Astrocyte (in vitro differentiated cells and primary cell): ENCODE data around the gene RAB3D.

Experiments used
- CTCF ChIP-seq: IDR thresholded peaks from 2 replicates; pipeline ENCODE4 v1.5.1; 2011; ENCODE audit warnings: low read depth, mild to moderate bottlenecking, inconsistent platforms, low read length, moderate library complexity; ENCODE audit not compliant: insufficient read depth
- EZH2 ChIP-seq: IDR thresholded peaks from 2 replicates; pipeline ENCODE4 v1.6.1; 2012; ENCODE audit warnings: mild to moderate bottlenecking, low read length, inconsistent platforms; ENCODE audit not compliant: insufficient read depth

- TF ChIP-seq CTCF = no peak
- TF ChIP-seq EZH2 = no peak
These were observed 16.6 kb upstream of the RAB3D start for GRCh38 chr19:11356074-11356397.
